ENCODE data around the gene SMAD7. TPM values are rescaled to one million over a fixed set of nuclear protein-coding genes. Genes with fewer than 3 reads are reported as not detected.

Gene SMAD7
- total RNA-seq, 2 experiments from 2014 or later, result 2.9 to 15.1 TPM

DNA sequence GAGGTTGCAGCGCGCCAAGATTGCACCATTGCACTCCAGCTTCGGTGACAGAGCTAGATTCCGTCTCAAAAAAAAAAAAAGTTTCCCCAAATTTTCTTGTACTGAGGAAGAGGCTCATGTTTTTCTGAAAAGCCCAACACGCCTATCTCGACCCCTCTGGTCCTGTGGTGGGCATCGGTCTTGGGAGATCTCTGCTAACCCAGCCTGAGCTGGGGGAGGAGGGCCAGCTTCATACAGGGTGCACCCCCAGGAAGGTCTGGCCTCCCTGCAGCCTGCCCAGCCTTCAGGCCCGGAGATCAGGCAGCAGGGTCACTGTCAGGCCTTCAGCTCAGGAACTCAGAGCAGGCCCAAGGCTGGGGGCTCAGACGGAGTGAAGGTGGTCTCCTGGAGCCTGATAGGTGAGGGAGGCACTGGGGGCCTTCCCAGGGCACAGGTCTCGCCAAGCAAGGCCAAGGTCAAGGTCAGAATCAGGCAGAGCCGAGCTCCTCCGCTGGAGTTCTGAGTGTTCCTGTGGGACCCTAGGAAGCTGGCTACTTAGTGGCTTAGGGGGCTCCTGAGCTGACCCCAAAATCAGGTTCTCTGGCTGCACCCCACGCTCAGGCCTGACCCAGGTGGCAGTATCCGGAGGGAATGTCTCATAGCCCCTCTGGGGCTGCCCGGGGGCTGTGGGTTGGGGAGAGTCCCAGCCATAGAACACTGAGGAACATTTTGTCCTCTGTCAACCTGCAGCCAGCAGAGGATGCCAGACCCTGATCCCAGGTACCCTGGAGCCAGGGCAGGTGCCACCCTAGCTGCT lies 37.9 kb upstream of the SMAD7 start:
- TF ChIP-seq, protein P1, sequence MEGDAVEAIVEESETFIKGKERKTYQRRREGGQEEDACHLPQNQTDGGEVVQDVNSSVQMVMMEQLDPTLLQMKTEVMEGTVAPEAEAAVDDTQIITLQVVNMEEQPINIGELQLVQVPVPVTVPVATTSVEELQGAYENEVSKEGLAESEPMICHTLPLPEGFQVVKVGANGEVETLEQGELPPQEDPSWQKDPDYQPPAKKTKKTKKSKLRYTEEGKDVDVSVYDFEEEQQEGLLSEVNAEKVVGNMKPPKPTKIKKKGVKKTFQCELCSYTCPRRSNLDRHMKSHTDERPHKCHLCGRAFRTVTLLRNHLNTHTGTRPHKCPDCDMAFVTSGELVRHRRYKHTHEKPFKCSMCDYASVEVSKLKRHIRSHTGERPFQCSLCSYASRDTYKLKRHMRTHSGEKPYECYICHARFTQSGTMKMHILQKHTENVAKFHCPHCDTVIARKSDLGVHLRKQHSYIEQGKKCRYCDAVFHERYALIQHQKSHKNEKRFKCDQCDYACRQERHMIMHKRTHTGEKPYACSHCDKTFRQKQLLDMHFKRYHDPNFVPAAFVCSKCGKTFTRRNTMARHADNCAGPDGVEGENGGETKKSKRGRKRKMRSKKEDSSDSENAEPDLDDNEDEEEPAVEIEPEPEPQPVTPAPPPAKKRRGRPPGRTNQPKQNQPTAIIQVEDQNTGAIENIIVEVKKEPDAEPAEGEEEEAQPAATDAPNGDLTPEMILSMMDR (conservative IDR thresholded peaks at IDR 0.05; ENCODE audit: low read length), result no peak
- TF ChIP-seq EZH2phosphoT487 (IDR thresholded peaks at IDR 0.05; ENCODE audit: borderline replicate concordance, low read depth, low read length), result no peak
- no peak overlapping the region for H3K4me2 ChIP-seq (ENCODE audit: low read length)
- no peak overlapping the region for H2AFZ ChIP-seq (ENCODE audit: low read length)
- intact Hi-C loops (cut with micrococcal nuclease; ENCODE audit: unreplicated experiment), result no loop called here
- DNase-seq (ENCODE audit: low spot score), result no peak
- H3K4me3 ChIP-seq (ENCODE audit: low read depth, low read length, poor library complexity, severe bottlenecking), result no peak overlapping the region
- no peaks in the 10 kb centered on the region for H3K79me2 ChIP-seq (ENCODE audit: insufficient read depth, low read depth, low read length)
- ChIA-PET CTCF (ENCODE audit: unreplicated experiment) (no interaction called here), POLR2A (no interaction called here)
- no peaks in the 10 kb centered on the region for H3K9me3 ChIP-seq (ENCODE audit: low read length)
- no peaks in the 10 kb centered on the region for H3K36me3 ChIP-seq (ENCODE audit: insufficient read depth, low read length)
- no peaks in the 10 kb centered on the region for H3K9me2 ChIP-seq (ENCODE audit: insufficient read depth, low read length)
- no peak overlapping the region for H3K27ac ChIP-seq (ENCODE audit: low read depth, low read length, poor library complexity, severe bottlenecking)
- H3K4me1 ChIP-seq (ENCODE audit: insufficient read depth, low read length, poor library complexity, severe bottlenecking), result peaks cover 22% of the 10 kb centered on the region
- no peaks in the 10 kb centered on the region for H4K20me1 ChIP-seq (ENCODE audit: insufficient read depth, low read length)
- BruUV-seq (replicated peaks), result no TSS peak

DNA sequence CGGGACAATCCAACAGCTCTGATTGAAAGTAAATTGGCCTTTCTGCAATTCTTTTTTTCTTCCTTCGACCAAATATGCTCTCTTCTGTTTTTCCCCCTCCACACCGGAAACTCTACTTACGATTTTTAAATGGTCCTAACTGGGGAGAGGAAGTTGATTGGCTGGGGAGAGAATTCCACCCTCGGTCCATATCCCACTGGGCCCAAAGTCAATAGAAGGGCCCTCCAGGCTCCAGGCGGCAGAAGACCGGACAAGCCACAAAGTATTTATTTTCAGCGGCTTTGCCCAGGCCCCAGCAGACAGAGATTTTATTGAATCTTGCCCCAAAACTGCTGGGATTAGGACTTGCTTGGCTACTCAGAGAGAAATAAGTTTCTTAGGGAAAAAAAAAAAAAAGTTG lies 37.1 kb upstream of the SMAD7 start:
- Histone ChIP-seq H3K4me1 (ENCODE audit: insufficient read depth, low read length, poor library complexity, severe bottlenecking) (peaks cover 26% of the 10 kb centered on the region), H2AFZ (ENCODE audit: low read length) (no peak overlapping the region), H3K36me3 (ENCODE audit: insufficient read depth, low read length) (no peaks in the 10 kb centered on the region), H3K4me2 (ENCODE audit: low read length) (no peak overlapping the region), H3K9me2 (ENCODE audit: insufficient read depth, low read length) (no peaks in the 10 kb centered on the region), H4K20me1 (ENCODE audit: insufficient read depth, low read length) (no peaks in the 10 kb centered on the region), H3K27ac (ENCODE audit: low read depth, low read length, poor library complexity, severe bottlenecking) (no peak overlapping the region), H3K9me3 (ENCODE audit: low read length) (no peaks in the 10 kb centered on the region), H3K79me2 (ENCODE audit: insufficient read depth, low read depth, low read length) (no peaks in the 10 kb centered on the region), H3K4me3 (ENCODE audit: low read depth, low read length, poor library complexity, severe bottlenecking) (no peak overlapping the region)
- no peak for DNase-seq (ENCODE audit: low spot score)
- CTCF ChIA-PET (ENCODE audit: unreplicated experiment), result no interaction called here
- BruUV-seq (replicated peaks), result no TSS peak
- TF ChIP-seq EZH2phosphoT487 (IDR thresholded peaks at IDR 0.05; ENCODE audit: borderline replicate concordance, low read depth, low read length), result no peak
- TF ChIP-seq, protein P1 (conservative IDR thresholded peaks at IDR 0.05; ENCODE audit: low read length), result no peak
- intact Hi-C loops (cut with micrococcal nuclease; ENCODE audit: unreplicated experiment), result no loop called here
- POLR2A ChIA-PET, result interaction anchor here (0.7 kb wide), 1 partner anchor 9 kb away, joined by 3 read pairs; no protein-coding TSS in a partner anchor

All from OCI-LY7 (cell line).